Stimulated activated CD8-positive, alpha-beta memory T cell treated with anti-CD3 and anti-CD28 coated beads, Interleukin-4, amount 100 ng/mL, for 1 hour (primary cell): ENCODE results near the gene FAM219A.
A peak's percentile ranks its signal among the peaks of the same experiment; 100 is the strongest.

Experiments
- DNase-seq, 2 donors: peaks; one replicate each; pipeline ENCODE4 v3.0.0-alpha.2; 2020; ENCODE audit warnings: low read depth in 2 of 2, low spot score in 1 of 2

FAM219A gene

GRCh38 chr9:34403554-34404380 lies 54.6 kb downstream of the FAM219A start:
- DNase-seq: peak in 1 of 2 donors; percentile 33

DNA sequence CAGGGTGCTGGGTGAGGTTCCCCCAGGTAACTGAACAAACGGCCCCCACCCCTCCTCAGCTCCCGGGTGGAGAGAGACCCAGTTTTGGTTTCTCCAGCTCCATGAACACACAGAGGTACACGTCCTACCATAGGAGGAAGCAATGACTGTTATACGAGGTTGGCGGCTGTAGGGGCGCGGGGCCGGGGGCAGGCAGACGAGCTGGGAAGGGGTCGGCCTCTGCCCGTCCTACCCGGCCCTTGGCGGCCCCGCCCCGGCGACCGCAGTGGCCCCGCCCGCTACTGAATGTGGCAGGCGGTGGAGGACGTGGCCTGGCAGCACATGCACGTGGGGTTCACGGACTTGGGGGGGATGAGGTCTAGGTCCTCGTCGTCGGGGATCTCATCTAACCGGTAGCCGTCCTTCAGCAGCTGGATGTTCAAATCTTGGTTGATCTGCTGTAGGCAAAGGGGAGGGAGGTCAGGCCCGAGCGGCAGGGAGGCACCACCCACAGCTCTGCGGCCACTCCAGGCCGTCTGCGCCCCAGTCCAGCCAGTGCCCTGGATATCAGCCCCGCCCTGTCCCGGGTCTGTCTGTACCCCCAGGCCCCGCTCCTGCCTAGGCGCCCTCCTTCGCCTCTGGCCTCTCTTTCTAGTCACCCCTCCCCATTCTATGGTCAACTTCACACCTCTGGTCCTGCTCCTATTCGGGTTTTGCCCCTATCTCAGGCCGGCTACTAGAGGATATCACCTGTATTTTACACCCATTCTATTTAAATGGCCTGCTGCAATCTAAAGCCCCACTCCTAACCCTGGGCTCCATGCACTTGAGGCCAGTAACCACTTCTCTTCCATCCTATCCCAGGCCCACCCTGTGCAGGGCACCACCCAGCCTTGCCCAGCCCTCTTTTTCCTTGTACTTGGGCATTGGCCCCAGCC lies 57.4 kb downstream of the FAM219A start:
- DNase-seq: no peak

DNA sequence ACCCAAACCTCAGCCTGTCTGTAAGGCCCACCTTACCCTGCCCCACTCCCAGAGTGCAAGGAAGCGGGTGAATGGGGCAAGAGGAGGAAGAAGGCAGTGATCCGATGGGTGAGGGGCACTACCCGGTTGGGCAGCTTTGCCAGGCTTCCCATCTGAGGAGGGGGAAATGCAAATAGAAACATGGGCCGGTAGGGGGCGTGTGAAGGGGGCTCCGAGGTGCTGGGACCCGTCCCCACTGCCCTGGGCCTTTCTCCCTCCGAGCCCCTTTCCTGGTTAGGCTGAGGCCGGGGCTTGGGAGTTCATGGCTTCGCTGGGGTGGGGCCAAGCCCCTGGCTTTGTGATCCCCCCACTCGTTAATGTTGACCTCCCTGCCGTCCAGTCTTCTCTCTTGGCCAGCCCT lies 58.1 kb downstream of the FAM219A start:
- no peak for DNase-seq

- DNase-seq: no peak
These were observed 58.6 kb downstream of the FAM219A start for GRCh38 chr9:34399729-34400128.

- no peak for DNase-seq
These were observed 59.5 kb downstream of the FAM219A start for GRCh38 chr9:34398875-34399274.

- no peak for DNase-seq
These were observed 61.8 kb downstream of the FAM219A start for GRCh38 chr9:34396276-34397214.

GRCh38 chr9:34392511-34392910 lies 65.9 kb downstream of the FAM219A start:
- DNase-seq: no peak

- no peak for DNase-seq
These were observed 71.1 kb downstream of the FAM219A start for GRCh38 chr9:34387239-34387638.

DNA sequence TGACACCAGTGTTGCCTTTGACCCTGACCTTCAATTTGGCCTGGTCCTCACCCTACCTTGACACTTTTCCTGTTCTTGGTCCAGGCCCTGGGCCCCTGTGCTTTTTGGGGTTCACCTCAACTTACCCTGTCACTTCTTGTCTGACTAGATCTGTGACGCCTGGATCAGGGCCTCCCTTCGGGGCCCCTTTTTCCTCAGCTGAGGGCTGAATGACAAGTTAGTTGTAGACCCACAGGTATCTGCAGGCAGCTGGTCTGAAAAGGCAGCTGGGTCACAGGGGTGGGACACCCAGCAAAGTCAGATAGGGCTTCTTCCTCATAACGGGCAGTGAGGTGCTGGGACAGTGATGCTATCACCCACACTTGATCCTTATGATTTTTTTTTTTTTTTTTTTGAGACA lies 71.7 kb downstream of the FAM219A start:
- no peak for DNase-seq

DNA sequence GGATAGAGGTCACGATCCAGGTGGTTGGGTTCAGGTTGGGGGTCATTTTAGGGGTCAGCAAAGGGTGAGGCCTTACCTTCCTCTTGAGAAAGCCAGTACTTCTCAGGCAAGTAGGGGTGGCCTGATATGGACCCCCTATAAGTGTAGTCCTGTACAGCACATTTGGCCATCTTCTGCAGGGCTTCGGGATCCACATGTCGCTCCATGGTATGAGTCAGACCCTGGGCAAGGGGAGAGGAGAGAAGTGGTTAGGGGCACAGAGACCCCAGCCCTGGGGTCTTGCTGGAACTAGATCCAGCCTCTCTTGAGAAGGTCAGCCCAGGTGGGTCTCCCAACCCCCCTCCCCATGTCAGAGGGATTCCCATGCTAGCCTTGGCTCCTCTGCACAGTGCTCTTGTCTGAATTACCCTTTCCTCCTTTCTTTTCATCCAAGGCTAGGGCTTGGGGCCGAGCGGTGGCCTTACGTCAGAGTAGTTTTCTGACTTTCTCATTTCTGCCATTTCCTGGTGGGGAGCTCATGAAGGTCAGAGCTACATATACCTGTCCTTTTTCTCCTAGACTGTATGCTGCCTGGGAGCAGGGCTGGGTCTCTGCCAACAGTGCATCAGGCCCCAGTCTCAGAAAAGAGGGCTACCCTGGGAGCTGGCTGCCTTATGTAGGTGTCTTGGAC lies 72.7 kb downstream of the FAM219A start:
- no peak for DNase-seq

GRCh38 chr9:34384368-34385165 lies 73.8 kb downstream of the FAM219A start:
- no peak for DNase-seq

- DNase-seq: no peak
These were observed 74.5 kb downstream of the FAM219A start for GRCh38 chr9:34383904-34384303.

GRCh38 chr9:34382879-34383278 lies 75.5 kb downstream of the FAM219A start:
- DNase-seq: no peak

DNA sequence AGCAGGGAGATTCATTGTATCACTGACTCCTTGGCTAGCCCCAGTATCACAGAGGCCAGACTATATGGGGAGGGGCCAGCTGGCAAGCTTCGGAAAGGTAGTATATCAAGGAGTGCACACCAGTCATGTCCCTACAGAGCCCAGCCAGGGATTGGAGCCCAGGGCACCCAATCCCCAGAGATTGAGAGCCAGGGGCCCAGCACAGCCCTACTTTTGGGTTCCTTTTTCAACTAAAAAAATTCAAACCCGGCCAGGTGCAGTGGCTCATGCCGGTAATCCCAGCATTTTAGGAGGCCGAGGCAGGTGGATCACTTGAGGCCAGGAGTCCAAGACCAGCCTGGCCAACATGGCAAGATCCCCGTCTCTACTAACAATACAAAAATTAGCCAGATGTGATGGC lies 76.3 kb downstream of the FAM219A start:
- DNase-seq: no peak

DNA sequence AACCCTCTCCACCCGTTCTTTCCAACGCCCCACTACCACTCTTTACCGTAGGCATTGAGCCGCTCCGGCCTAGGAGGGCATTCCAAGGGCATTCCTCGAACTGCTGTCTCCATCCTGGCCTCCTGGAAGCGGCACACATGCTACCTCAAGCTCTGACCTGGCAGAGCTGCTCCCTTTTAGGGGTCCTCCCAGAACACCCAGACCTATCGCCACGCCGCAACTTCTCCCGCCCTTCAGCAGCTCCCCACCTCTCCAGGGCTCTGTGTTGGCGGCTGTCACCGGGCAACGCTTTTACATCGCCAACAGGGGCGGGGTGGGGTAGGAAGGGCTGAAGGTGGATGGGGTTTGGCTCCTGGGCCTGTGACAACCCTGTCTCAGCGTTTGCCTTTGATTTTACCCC lies 77.0 kb downstream of the FAM219A start:
- DNase-seq: no peak

GRCh38 chr9:34380511-34381315 lies 77.7 kb downstream of the FAM219A start:
- peak; percentile 58 to 63 for DNase-seq

DNA sequence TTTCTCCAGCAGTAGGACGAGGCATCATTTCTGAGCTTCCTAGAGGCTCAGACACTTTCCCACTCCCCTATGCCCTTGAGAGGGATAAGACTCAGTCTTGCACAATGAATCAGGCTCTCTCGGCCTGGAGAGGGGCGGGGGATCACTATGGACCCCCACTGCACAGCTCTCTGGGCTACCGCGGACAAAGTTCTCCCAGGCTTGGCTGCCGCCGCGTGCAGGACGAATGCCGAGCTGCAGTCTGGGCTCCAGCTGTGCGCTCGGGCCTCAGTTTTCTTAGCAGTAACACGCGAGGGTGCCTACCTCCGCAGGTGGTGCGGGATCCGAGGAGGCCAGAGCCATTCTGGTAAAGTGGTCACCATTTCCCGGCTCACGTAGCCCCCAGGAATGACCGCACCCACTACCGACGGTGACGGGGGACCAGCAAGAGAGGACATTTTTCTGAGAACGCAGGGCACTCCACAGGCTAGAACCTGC lies 78.3 kb downstream of the FAM219A start:
- DNase-seq: no peak

GRCh38 chr9:34379334-34380033 lies 78.9 kb downstream of the FAM219A start:
- DNase-seq: peak; percentile 81 to 82
